Suppressor macrophage (primary cell): ENCODE results near the gene SLC6A16.
"Not testable (repeated sequence)": the region's sequence is repeated elsewhere in the genome, so short reads cannot be mapped to it uniquely, and the experiment has no call there.

Source experiments
- DNase-seq, 4 experiments: peaks; one replicate each; pipeline ENCODE4 v3.0.0-alpha.2; 2020 to 2022
- total RNA-seq, 17 experiments: gene quantifications; one replicate each; lab custom pipeline; 2026; ENCODE audit warnings: mixed read lengths in 6 of 17, inconsistent platforms in 3 of 17; lab: John Stamatoyannopoulos, UW

Gene SLC6A16
- total RNA-seq = 0 to 4.0 (median 2.0) reads per million in 17 experiments

DNA sequence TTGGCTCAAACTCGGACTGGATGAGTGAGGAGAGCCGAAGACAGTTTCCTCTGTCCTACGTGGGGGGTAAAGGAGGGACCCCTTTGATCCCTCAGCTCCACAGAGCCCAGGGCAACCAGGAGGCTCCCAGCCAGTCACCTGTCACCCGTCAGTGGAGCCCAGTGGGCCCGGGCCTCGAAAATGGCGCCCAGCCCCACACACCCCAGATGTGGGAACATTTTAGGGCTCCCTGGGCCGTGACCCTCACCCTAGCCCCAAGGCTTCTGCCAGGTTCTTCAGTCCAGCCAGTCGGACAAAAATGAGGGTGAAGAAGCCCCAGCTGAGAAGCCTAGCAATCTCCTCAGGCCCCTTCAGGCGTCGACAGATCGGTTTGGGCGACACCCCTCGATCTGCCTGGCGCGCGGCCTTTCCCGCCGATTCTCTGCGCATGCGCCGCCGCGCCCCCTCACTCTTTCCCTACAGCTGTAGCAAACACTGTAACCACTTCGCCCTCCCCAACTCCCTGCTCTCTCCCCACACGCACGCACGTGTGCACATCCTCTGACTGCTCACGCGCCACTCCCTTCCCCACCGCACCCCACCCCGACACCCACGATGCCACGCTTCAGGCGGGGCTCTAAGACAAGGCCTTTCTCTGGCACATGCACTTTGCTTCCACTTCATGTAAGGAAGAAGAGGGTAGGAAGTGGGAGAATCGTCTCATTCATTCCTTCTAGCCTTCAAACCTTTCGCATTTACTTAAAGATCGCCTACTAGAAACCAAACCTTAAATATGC, at the start of gene SLC6A16:
Gene SLC6A16 (minus strand): TSS at position 391 of the 776 bp plus-strand sequence. CDS start 13,844 bp downstream, outside the sequence.
- no peak for DNase-seq

DNA sequence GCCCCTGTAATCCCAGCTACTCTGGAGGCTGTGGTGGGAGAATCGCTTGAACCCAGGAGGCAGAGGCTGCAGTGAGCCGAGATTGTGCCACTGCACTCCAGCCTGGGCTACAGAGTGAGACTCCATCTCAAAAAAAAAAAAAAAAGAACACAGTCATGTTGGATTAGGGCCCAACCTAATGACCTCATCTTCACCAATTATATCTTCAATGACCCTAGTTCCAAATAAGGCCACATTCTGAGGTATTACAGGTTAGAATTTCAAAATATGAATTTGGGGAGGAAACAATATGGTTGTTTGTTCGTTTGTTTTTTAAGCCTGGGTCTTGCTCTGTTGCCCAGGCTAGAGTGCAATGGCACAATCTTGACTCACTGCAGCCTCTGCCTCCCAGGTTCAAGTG, 48.2 kb upstream of the SLC6A16 start:
- DNase-seq = not testable (repeated sequence)

DNA sequence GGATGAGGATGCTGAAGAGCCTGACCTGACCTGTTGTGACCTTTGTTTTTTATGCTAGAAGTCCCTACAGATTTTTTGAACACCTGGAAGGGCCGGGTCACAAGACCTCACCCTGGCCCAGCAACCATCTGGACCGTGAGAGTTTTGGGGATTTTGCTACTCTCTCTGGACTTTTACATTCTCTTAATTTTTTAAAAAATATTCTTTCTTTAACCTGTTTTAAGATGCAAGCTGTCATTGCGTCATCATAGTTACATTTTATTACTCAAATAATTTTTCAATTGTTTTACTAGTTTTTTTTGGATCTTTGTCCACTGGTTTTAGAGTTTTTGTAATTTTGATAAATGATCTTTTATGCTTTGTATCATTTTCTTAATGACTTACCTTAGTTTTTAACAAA, 46.2 kb upstream of the SLC6A16 start:
- no peak for DNase-seq

DNA sequence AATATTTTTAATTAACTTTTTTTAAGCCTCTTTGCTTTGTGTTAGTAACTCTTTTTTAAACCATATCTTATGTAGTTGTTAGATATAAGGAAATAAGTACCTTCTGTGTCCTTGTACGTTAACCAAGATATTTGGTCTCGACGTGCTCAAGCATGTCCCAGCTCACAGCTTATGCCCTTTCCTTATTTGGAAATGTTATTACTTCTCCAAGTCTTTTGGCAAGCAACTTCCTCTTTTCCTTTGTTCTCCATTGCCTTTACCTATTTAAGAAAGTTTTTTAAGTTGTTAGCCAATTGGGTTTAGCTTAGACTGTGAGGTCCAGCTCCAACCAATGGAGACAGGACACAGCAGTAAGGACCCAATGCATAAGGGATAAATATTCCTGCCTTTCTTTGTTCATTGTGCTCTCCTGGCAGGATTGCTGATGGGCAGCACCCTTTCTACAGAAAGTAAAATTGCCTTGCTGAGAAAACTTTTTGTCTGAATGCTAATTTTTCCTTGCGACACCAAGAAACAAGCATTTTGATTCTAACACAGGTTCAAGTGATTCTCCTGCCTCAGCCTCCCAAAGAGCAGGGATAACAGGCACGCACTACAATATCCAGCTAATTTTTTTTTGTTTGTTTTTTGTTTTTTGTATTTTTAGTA, 43.8 kb upstream of the SLC6A16 start:
- DNase-seq = peak in 2 of 4 experiments; percentile 28 to 34

DNA sequence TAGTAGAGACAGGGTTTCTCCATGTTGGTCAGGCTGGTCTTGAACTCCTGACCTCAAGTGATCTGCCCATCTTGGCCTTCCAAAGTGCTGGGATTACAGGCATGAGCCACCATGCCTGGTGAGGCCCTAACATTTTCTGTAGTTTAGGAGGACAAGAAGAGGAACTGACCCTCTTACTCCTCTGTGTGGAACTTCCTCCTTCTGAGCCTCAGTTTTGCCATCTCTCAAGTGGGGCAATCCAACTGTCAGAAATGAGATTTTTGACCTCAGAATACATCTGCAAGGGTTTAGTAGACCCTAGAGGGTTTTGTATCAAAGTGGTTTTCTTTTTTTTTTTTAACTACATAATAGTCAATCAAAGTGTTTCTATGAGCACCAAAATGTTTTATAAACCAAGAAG, 41.1 kb upstream of the SLC6A16 start:
- peak in 2 of 4 experiments; percentile 14 to 36 for DNase-seq

DNA sequence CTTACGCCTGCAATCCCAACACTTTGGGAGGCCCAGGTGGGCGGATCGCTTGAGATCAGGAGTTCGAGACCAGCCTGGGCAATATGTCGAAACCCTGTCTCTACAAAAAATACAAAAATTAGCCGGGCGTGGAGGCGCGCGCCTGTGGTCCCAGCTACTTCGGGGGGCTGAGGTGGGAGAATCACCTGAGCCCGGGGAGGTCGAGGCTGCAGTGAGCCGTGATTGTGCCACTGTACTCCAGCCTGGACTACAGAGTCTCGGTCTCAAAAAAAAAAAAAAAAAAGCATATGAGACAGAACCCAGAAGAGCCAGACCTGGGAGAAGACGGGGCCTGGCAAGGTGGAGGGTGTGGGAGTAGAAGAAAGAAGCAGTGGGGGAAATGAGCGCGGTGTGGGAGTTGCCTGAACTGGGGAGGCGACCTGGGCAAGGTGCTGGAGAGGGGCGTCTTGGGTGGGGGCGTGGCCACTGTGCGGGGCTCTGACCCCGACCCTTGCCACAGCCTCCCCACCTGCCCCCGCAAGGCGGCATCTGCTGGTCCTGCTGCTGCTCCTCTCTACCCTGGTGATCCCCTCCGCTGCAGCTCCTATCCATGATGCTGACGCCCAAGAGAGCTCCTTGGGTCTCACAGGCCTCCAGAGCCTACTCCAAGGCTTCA, 39.2 kb upstream of the SLC6A16 start:
- DNase-seq = no peak

DNA sequence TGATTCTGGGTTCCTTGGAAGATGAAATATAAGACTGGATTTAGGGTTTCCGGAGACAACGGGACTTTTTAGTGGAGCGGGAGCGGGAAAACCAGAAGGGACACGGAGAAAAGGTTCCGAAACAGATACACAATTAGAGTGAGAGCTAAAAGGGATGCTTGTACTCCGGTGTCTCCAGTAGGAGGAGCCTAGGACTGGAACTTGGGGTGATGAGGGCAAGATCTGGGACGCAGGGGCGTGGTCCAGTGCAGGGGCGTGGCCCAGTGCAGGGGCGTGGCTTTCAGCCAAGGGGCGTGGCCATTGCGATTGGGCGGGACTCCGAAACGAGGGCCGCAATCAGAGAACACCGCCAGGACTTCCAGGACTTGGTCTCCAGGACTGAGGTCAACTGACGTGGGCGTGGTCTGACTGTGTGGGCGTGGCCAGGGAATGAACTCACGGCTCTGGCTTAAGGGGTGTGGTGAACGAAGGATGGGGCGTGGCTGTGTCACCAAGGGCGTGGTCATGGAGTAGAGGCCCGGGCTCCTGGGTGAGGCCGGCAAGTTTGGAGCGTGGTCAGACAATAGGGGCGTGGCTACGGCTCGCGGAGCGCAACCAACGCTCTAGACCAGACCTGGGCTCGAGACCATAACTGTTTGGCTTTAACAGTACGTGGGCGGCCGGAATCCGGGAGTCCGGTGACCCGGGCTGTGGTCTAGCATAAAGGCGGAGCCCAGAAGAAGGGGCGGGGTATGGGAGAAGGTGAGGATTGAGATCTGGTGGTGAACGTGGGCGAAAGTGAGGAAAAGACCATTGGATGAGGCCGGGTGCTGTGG, 38.5 kb upstream of the SLC6A16 start, which contains the start of gene DKKL1:
Gene DKKL1 (plus strand): TSS at position 610 of the 815 bp plus-strand sequence. CDS start 122 bp downstream, at position 732.
- peak; percentile 94 to 97 (median 96) for DNase-seq

DNA sequence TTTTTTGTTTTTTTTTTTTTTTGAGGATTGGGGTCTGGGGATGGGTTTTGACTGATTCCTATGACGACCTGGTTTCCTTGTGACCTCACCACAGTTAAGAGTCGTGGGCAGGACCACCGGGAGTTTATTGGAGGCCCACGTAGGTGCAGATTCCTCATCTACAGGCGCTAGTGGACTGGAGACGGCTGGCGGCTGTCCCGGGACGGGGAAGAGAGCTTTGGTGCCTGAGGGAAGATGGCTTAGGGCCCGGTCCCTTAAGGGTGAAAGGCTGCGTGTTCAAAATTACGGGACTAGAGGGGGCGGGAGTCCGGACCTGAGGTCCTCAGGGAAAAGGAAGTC, 37.9 kb upstream of the SLC6A16 start:
- peak in 3 of 4 experiments; percentile 10 to 45 (median 23) for DNase-seq

DNA sequence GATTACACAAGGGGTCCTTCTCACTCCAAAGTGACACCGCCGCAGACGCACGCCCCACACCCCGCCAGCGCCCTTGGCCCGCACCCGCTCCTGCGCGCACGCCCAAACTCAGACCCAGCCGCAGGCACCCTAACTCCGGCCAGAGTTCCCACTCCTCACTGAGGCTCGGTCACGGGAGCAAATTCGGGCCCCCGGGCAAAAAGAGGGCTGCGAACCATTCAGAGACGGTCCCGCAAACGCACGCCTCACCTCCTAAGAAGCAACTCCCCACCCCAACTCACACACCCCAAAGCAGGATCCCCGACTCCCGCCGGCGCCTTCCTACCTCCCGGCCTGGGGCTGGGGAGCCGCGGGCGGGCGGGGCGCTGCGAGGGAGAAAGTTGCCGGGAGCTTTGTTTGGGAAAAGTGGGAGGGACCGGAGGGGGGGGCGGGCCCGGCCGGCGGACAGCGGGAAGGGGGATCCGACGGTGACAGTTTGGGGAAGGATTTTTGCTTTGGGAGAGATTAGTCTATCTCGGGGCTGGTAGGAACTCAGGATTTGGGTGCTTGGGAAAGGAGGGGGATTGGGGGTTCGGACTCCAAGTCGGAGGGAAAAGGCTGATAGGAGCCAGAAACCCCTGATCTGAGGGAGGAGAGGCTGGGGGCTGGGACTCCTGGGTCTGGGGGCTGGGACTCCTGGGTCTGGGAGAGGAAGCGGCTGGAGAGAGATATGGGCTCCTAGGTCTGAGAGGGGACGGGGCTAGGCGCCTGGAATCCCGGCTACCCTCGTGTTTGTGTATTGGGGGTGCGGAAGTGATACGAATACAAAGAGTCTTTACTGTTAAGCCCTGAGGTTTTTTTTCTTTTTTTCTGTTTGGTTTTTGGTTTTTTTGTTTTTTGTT, 37.3 kb upstream of the SLC6A16 start, which contains the start of gene TEAD2:
Gene TEAD2 (minus strand): TSS at position 369 of the 881 bp plus-strand sequence. CDS start 2,341 bp downstream, outside the sequence.
- DNase-seq = no peak

DNA sequence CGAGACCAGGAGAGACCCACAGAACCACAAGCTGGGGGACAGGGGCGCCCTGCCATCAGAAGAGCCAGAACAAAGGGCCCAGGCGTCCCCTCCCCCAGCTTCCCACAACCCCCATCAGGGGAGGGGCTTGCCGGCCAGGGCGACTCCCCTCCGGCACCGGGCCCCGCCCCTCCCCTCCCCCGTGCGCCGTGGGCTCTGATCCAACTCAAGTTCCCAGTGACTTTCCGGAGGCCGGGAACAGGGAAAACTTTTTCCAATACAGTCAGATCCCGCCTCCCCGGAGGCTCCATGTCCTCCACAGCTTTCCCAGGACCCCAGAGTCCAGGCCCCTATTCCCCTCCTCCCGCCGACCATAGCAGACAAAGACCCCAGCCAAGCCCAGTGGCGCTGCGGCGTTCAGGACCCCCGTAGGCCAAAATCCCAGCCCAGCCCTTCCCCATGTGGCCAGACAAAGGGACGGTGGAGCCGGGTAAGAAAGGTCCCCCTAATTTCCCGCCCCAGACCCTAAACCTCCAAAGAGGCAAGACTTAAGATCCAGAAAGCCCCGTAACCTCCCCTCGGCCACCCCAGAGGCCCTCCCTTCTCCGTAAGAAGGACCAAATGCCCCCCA, 36.6 kb upstream of the SLC6A16 start:
- DNase-seq = no peak

DNA sequence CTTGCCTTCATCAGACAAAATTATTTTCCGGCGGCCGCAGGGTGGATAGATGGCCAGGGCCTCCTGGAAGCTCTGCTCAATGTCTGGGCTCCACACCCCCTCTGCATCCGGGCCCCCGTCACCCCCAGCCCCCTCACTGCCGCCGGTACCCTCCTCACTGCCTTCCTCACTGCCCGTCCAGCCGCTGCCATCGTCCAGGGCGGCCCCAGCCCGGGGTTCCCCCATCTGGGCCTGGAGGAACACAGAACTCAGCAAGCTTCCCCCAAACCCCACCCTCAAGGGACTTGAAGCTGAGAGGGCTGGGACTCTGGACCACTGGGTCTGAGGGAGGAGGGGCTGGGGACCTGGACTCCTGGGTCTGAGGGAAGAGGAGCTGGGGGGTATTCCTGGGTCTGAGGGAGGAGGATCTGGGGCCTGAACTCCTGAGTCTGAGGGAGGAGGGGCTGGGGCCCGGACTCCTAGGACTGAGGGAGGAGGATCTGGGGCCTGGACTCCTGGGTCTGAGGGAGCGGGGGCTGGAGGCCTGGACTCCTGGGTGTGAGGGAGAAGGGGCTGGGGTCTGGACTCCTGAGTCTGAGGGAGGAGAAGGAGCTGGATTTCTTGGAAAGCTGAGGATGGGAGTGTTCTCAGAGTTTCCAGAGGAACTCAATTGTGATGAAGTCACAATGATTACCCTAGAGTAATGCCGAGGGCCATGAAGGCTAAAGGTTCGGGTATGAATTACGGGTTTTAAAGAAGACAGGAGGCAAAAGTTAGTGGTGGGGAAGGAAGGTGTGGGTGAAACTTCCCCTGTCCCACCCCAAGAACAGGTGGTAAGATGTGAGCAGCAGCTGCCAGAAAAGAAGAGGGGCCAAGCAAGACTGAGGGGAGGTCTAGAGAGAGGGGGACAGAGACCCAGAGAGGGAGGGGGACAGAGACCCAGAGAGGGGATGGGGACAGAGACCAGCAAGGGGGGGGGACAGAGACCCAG, 35.1 kb upstream of the SLC6A16 start:
- DNase-seq = no peak

DNA sequence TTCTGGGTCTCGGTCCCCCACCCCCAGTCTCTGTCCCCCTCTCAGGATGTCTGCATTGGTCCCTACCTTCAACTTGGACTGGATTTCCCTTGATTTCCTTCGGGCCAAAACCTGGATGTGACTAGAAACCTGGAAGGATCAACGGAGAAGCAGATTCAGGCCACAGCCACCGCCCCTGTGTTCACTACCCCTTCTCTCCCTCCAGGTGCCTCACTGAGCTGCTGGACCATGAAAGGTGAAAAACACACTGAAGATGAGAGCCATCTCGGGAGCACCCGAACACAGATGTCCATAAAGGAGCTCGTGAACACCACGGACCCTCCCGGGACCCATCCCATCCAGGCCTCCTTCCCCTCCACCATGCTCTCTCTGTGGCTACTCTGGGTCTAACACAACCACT, 32.2 kb upstream of the SLC6A16 start:
- no peak for DNase-seq

DNA sequence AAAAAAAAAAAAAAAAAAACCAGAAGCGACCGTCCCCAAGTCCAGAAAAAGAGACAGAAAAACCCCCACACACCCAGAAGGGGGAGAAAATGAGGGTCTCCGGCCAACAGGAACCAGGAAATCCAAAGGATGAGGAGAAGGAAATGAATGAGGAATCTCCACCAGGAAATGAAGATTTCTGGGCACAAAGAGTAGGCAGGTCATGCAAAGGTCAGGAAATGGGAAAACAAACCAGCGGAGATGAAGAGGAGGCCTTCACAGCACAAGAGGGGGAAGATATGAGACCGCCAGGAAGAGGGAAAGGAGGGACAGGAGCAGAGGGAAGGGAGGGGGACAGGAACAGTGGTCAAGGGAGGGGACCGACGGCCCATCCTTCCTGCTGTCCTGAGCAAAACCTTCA, 31.4 kb upstream of the SLC6A16 start:
- DNase-seq = no peak

DNA sequence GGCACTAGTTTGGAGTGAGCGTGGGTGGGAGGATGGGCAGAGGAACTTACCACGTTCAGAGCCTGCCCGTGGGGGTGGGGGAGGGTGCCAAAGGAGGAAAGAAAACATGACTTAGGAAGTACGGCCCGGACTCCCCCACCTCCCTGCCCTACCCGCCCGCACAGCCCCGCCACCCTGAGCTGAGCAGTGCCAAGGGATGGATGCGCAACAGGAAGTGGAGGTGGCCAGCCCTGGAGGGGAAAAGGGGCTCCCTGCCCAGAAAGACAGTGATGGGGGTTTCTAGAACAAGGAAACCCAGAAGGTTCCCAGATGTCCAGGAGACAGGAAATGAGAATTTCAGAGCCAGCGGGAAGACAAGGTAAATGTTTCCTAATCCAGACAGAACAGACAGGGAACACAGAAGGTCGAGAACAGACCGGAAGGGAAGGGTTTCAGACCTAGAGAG, 30.9 kb upstream of the SLC6A16 start:
- peak; percentile 27 to 71 (median 58) for DNase-seq

DNA sequence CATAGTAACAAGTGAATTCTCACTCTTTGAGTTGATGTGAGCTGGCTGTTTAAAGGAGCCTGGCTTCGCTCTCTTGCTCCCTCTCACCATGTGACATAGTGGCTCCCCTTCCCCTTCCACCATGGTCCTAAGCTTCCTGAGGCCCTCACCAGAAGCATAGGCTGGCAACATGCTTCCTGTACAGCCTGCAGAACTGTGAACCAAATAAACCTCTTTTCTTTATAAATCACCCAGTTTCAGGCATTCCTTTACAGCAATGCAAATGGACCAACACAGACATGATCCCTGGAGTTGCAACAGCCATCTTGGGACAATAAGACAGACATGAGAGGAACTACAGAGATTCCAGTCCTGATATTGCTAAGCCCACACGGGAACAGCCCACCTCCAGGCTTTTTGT, 24.6 kb upstream of the SLC6A16 start:
- DNase-seq = no peak

DNA sequence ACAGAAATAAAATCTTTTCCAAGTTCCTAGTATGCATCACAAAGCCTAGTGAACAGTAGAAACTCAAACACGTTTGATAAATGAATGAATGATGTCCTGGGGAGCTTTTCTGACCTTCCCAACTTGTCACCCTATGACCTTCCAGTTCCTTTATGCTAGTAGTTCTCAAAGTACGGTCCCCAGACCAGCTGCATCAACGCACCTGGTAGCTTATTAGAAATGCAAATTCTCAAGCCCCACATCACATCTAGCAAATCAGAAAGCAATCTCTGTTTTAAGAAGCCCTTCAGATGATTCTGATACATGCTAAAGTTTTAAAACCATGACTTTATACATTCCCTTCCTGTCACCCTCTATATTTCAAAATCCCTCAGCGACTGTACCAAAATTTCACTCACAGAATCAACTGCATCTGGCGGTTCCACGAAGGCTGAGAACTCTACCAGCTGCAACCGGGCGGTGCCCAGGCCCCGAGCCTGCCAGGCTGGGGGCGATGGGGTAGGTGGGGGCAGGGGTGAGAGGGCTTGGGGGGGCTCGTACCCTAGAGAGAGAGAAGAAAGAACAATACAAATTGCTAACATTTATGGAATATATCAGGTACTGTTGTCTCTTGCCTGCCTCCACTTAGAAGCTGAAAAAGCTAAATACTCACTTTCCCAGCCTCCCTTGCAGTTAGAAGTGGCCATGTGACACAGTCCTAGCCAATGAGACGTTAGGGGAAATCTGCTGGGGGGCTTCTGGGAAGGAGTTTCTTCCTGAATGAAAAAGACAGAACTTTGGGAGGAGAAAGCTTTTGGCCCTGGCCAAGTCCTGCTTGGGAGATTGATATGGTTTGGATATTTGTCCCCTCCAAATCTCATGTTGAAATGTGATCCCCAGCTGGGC, 23.6 kb upstream of the SLC6A16 start:
- DNase-seq = no peak

DNA sequence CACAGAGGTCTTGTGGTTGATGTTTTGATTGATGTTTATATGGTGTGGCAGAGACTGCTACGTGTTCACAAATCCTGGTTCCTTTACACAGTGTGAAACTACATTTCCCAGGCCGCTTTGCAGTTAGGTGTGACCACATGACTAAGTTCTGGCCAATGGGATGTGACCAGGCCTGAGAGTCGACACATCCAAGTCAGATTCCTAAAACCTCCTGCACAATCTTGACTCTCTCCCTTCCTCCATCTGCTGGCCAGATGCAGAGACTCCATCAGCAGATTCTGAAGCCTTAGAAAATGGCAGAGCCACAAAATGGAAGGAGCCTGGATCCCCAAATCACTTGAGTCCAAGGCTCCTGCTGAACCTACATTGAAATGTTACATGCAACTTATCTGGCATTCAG, 22.8 kb upstream of the SLC6A16 start:
- DNase-seq = peak; percentile 26 to 51 (median 50)

DNA sequence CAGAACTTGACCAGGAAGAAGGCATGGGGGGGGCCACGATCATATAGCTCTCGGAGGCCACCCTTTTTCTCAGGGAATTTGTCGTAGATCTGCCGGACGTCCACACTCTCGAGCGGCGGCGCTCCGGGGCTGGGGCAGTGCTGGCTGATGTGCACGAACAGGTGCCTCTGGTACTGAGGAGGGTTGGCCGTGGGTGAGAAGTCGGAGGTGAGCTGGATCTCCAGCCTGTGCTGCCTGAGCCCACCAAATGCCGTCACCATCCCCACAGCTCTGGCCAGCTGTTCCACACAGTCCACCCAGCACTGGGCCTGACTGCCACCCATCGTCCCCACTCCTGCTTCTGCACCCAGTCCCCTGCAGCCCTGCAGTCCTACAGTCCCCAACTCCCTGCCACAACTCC, 22.2 kb upstream of the SLC6A16 start:
- no peak for DNase-seq
